SK-N-SH (cell line): ENCODE data around the gene KRTAP5-5. TPM values are rescaled to one million over a fixed set of nuclear protein-coding genes. Genes with fewer than 3 reads are reported as not detected.
"Not testable (repeated sequence)": the region's sequence is repeated elsewhere in the genome, so short reads cannot be mapped to it uniquely, and the experiment has no call there.

ENCODE experiments used
- CTCF ChIA-PET: fragments of 300-600, 350-600 bp; formaldehyde crosslinking; extraction: SDS; loops from one replicate; lab custom pipeline; 2021; lab: Yijun Ruan, JAX
- POLR2A ChIA-PET: fragments of 350-600 bp; sonication (Branson Sonifier 250); formaldehyde crosslinking; extraction: SDS; loops from one replicate; lab custom pipeline; 2020; ENCODE audit warnings: antibody characterized with exemption, inconsistent platforms; lab: Yijun Ruan, JAX
- DNase-seq: peaks from one replicate; pipeline ENCODE4 v3.0.0; 2012
- H2AFZ ChIP-seq: fragments of 200-600 bp; sonication (generic); 2 replicates; pipeline ENCODE4 v1.8.1; 2016; ENCODE audit warnings: antibody characterized with exemption, mild to moderate bottlenecking, low read depth
- H3F3A ChIP-seq: fragments of 200-600 bp; sonication (generic); replicated peaks from 2 replicates; pipeline ENCODE3; 2016; ENCODE audit warnings: antibody characterized with exemption, mild to moderate bottlenecking; ENCODE audit not compliant: insufficient read depth
- H3K27ac ChIP-seq, 2 experiments: fragments of 200-500 bp in 1 of 2; fragments of 200-600 bp in 1 of 2; sonication (Bioruptor generic) in 1 of 2; sonication (generic), shearing (Covaris generic) in 1 of 2; 2 replicates each; pipeline versions ENCODE4 v1.5.1 to v1.6.1; 2014 to 2016; ENCODE audit warnings: low read depth in 2 of 2, inconsistent platforms in 1 of 2, low read length in 1 of 2, mild to moderate bottlenecking in 1 of 2, mixed read lengths in 1 of 2
- H3K27me3 ChIP-seq: fragments of 200-600 bp; sonication (generic), shearing (Covaris generic); 2 replicates; pipeline ENCODE4 v1.6.1; 2016; ENCODE audit warnings: mixed run types; ENCODE audit not compliant: insufficient read depth
- H3K36me3 ChIP-seq, 2 experiments: fragments of 200-500 bp in 1 of 2; fragments of 200-600 bp in 1 of 2; sonication (Bioruptor generic) in 1 of 2; sonication (generic) in 1 of 2; replicated peaks in 1 of 2; 2 replicates each; pipeline versions ENCODE3 to v1.5.1; 2014 to 2016; ENCODE audit warnings: low read length in 1 of 2, mild to moderate bottlenecking in 1 of 2; ENCODE audit not compliant: insufficient read depth in 2 of 2, control insufficient read depth in 1 of 2
- H3K4me1 ChIP-seq, 2 experiments: fragments of 200-500 bp in 1 of 2; fragments of 200-600 bp in 1 of 2; sonication (Bioruptor generic) in 1 of 2; sonication (generic), shearing (Covaris generic) in 1 of 2; 2 replicates each; pipeline versions ENCODE4 v1.5.1 to v1.6.1; 2014 to 2016; ENCODE audit warnings: low read depth in 1 of 2, low read length in 1 of 2, mixed run types in 1 of 2; ENCODE audit not compliant: insufficient read depth in 2 of 2, control insufficient read depth in 1 of 2
- H3K4me2 ChIP-seq: fragments of 200-600 bp; sonication (generic), shearing (Covaris generic); 2 replicates; pipeline ENCODE4 v1.6.1; 2017; ENCODE audit warnings: mixed run types
- H3K4me3 ChIP-seq, 2 experiments: fragments of 200-500 bp in 1 of 2; fragments of 200-600 bp in 1 of 2; sonication (Bioruptor generic) in 1 of 2; sonication (generic), shearing (Covaris generic) in 1 of 2; 2 replicates each; pipeline versions ENCODE4 v1.5.1 to v1.8.1; 2014 to 2016; ENCODE audit warnings: low read depth in 2 of 2, inconsistent platforms in 1 of 2, low read length in 1 of 2, mild to moderate bottlenecking in 1 of 2, mixed read lengths in 1 of 2, moderate library complexity in 1 of 2
- H3K79me2 ChIP-seq: fragments of 200-600 bp; sonication (generic); 2 replicates; pipeline ENCODE4 v1.8.1; 2017; ENCODE audit warnings: mild to moderate bottlenecking; ENCODE audit not compliant: insufficient read depth
- H3K9ac ChIP-seq: fragments of 200-600 bp; sonication (generic); 2 replicates; pipeline ENCODE4 v1.6.1; 2017; ENCODE audit warnings: mixed run types
- H3K9me2 ChIP-seq: fragments of 200-600 bp; sonication (generic); 2 replicates; pipeline ENCODE4 v1.6.1; 2017; ENCODE audit warnings: mixed run types
- H3K9me3 ChIP-seq: fragments of 200-600 bp; sonication (generic); 2 replicates; pipeline ENCODE4 v1.6.1; 2017; ENCODE audit warnings: mixed run types, mild to moderate bottlenecking, moderate library complexity
- H4K20me1 ChIP-seq: fragments of 200-600 bp; sonication (generic); 2 replicates; pipeline ENCODE4 v1.6.1; 2017; ENCODE audit warnings: mild to moderate bottlenecking, mixed run types; ENCODE audit not compliant: insufficient read depth
- EP300 ChIP-seq, 2 experiments: IDR thresholded peaks; 2 replicates each; pipeline versions ENCODE4 v1.4.0 to v1.6.1; 2012; ENCODE audit warnings: borderline replicate concordance in 1 of 2, low read depth in 1 of 2, low read length in 1 of 2
- IRF3 ChIP-seq: fragments of 150-350 bp; IDR thresholded peaks from 2 replicates; pipeline ENCODE4 v1.6.1; 2016; ENCODE audit warnings: mild to moderate bottlenecking, low read depth, low read length
- JUND ChIP-seq: IDR thresholded peaks from 2 replicates; pipeline ENCODE4 v1.4.0; 2012
- MEF2A ChIP-seq: IDR thresholded peaks from 2 replicates; pipeline ENCODE4 v1.4.0; 2012; ENCODE audit warnings: low read depth, borderline replicate concordance
- NFIC ChIP-seq: IDR thresholded peaks from 2 replicates; pipeline ENCODE4 v1.4.0; 2012; ENCODE audit warnings: borderline replicate concordance
- PBX3 ChIP-seq: IDR thresholded peaks from 2 replicates; pipeline ENCODE4; 2012
- RCOR1 ChIP-seq: fragments of 150-350 bp; IDR thresholded peaks from 2 replicates; pipeline ENCODE4 v1.6.1; 2017; ENCODE audit warnings: antibody characterized with exemption, low read length
- REST ChIP-seq: IDR thresholded peaks from 2 replicates; pipeline ENCODE4 v1.6.1; 2012; ENCODE audit warnings: mild to moderate bottlenecking, low read depth, low read length, moderate library complexity
- RFX5 ChIP-seq: IDR thresholded peaks from 2 replicates; pipeline ENCODE4 v1.6.1; 2012; ENCODE audit warnings: mild to moderate bottlenecking, improper control_type of control experiment, low read length
- RXRA ChIP-seq: IDR thresholded peaks from 2 replicates; pipeline ENCODE4 v1.4.0; 2012; ENCODE audit warnings: low read depth, mild to moderate bottlenecking, borderline replicate concordance
- TAF1 ChIP-seq: IDR thresholded peaks from 2 replicates; pipeline ENCODE4 v1.6.1; 2012; ENCODE audit warnings: low read depth, mild to moderate bottlenecking, low read length, moderate library complexity, borderline replicate concordance
- TCF12 ChIP-seq: IDR thresholded peaks from 2 replicates; pipeline ENCODE4 v1.4.0; 2012
- TEAD4 ChIP-seq: IDR thresholded peaks from 2 replicates; pipeline ENCODE4 v1.4.0; 2012; ENCODE audit warnings: mild to moderate bottlenecking, borderline replicate concordance; ENCODE audit not compliant: insufficient read depth
- USF2 ChIP-seq: fragments of 150-350 bp; IDR thresholded peaks from 2 replicates; pipeline ENCODE4 v1.6.1; 2017; ENCODE audit warnings: antibody characterized with exemption, low read length, low read depth, borderline replicate concordance
- WGBS: methylation state at CpG from one replicate; pipeline ENCODE4 v1.1.6; 2017; ENCODE audit warnings: low lambda C conversion rate; 5-methylcytosine and 5-hydroxymethylcytosine counted together
- polyA plus RNA-seq, 3 experiments: library from polyadenylated mRNA; depleted of rRNA; stranded (reverse); fragments of >200 nt; gene quantifications; 2 replicates each; pipeline ENCODE4 v1.2.3, GENCODE V29; 2012

KRTAP5-5 gene
- polyA plus RNA-seq, 1 of the 3 experiments (the other 2 are of a cell fraction) = not detected

- no peaks in the 10 kb centered on the region for H3K79me2 ChIP-seq
- H4K20me1 ChIP-seq = no peaks in the 10 kb centered on the region
- ChIA-PET CTCF (interaction anchor here (1.0 to 3.9 kb wide), 6 partner anchors 10 to 51 kb away, joined by 3 to 45 read pairs (median 6); partner anchors contain the start of gene KRTAP5-5), POLR2A (no interaction called here)
- no peak within 1 kb of the TSS for H3K4me3 ChIP-seq
- peaks cover 22% of the 10 kb centered on the region for H3K27me3 ChIP-seq
- WGBS = 0% methylated on average over 3 of the region's 4 CpGs
- no peaks in the 10 kb centered on the region for H3F3A ChIP-seq
- TF ChIP-seq TCF12 (no peak), REST (no peak), RXRA (no peak), IRF3 (no peak), PBX3 (no peak), NFIC (no peak), TAF1 (no peak), USF2 (no peak), RFX5 (no peak), EP300 (IDR thresholded peaks at IDR 0.05; ENCODE audit: borderline replicate concordance in 1 of 2, low read depth in 1 of 2, low read length in 1 of 2) (no peak), TEAD4 (no peak), RCOR1 (no peak), JUND (no peak), MEF2A (no peak)
- no peaks in the 10 kb centered on the region for H3K9me3 ChIP-seq
- H3K27ac ChIP-seq = no peak within 1 kb of the TSS
- H3K36me3 ChIP-seq = no peaks in the 10 kb centered on the region
- no peak within 1 kb of the TSS for H3K4me2 ChIP-seq
- H3K9ac ChIP-seq = no peak within 1 kb of the TSS
- no peak for DNase-seq
- no peak within 1 kb of the TSS for H2AFZ ChIP-seq
- H3K4me1 ChIP-seq = no peaks in the 10 kb centered on the region
- no peaks in the 10 kb centered on the region for H3K9me2 ChIP-seq
Measured at GRCh38 chr11:1597994-1598380, 31.6 kb upstream of the KRTAP5-5 start, which contains the start of gene KRTAP5-2. KRTAP5-2 (minus strand) TSS chr11:1598294; CDS start chr11:1598250, 44 bp downstream.

GRCh38 chr11:1598406-1598805 is 31.2 kb upstream of the KRTAP5-5 start:
- H3K9me2 ChIP-seq, H4K20me1 ChIP-seq, H3K9ac ChIP-seq, POLR2A ChIA-PET, H3F3A ChIP-seq, H3K9me3 ChIP-seq, H3K27ac ChIP-seq, H2AFZ ChIP-seq, H3K4me3 ChIP-seq, H3K79me2 ChIP-seq, DNase-seq, H3K4me2 ChIP-seq, H3K4me1 ChIP-seq, H3K36me3 ChIP-seq: not testable (repeated sequence)
- peaks cover 22% of the 10 kb centered on the region for H3K27me3 ChIP-seq
- CTCF ChIA-PET = interaction anchor here (1.2 to 3.9 kb wide), 5 partner anchors 23 to 52 kb away, joined by 3 to 45 read pairs (median 5); partner anchors contain the start of gene KRTAP5-5
- WGBS = 25% methylated on average over 3 of the region's 3 CpGs
